Measurements from ENCODE around the gene CLEC4A. TPM values are rescaled to one million over a fixed set of nuclear protein-coding genes. Genes with fewer than 3 reads are reported as not detected.
A peak's percentile ranks its signal among the peaks of the same experiment; 100 is the strongest.

Gene CLEC4A
- 0.90 and 1.5 TPM in 2 replicates for total RNA-seq (2013; cell fraction: nucleolus; rRNA removed)
- total RNA-seq (2014; rRNA removed): 0.27 and 0.62 TPM in 2 replicates
- total RNA-seq (2014; rRNA removed; fragmentation: Illumina TruSeq; extraction: Trizol): 0.72 and 0.74 TPM in 2 replicates
- total RNA-seq (2021): 0.58 and 1.5 TPM in 2 replicates
- polyA plus RNA-seq (2011; ENCODE audit: low read depth): 16.3 TPM
- polyA plus RNA-seq (2011; rRNA removed): 1.3 and 1.7 TPM in 2 replicates
- 0.32 and 0.97 TPM in 2 replicates for polyA plus RNA-seq (2011; cell fraction: cytosol; rRNA removed)
- polyA plus RNA-seq (2011; cell fraction: nucleus; rRNA removed): 2.1 and 2.7 TPM in 2 replicates
- 4.1 and 4.7 TPM in 2 replicates for polyA plus RNA-seq (2012)
- 0.44 and 0.88 TPM in 2 replicates for polyA plus RNA-seq (2014; fragmentation: Illumina TruSeq; extraction: Trizol)
- polyA plus RNA-seq (2014; fragmentation: Nextera tagmentation; extraction: Ambion mirVana): 1 to 10 TPM; 1.9 to 2.1 TPM
- 1.0 and 1.2 TPM in 2 replicates for polyA plus RNA-seq (2014; rRNA removed)
- under 1 TPM; 0.84 to 0.91 TPM for polyA plus RNA-seq (2016; fragmentation: Nextera tagmentation; extraction: Ambion mirVana)
- 1.1 TPM in 1 of 2 replicates, not detected in the other for polyA minus RNA-seq (2011; rRNA and poly(A)+ RNA removed)
- polyA minus RNA-seq (2011; cell fraction: cytosol; rRNA and poly(A)+ RNA removed): not detected in 2 replicates
- 0.36 and 0.86 TPM in 2 replicates for polyA minus RNA-seq (2011; cell fraction: nucleus; rRNA and poly(A)+ RNA removed)
- Bru-seq, nascent RNA: percentile 63 among the genes with signal in this experiment
- percentile 86 among the genes with signal in this experiment for BruChase-seq, experiment 1, labeled RNA remaining after a 6-hour chase
- percentile 77 among the genes with signal in this experiment for BruChase-seq, experiment 2, labeled RNA remaining after a 2-hour chase
- long read RNA-seq, experiment 1: 0 reads
- long read RNA-seq, experiment 2: 0 reads

GRCh38 chr12:8123124-8123912 lies at the start of gene CLEC4A:
CLEC4A (plus strand) TSS chr12:8123617; CDS start chr12:8123879, 262 bp downstream.
- ChIA-PET SMC1A (ENCODE audit: uncharacterized antibody, unreplicated experiment) (no interaction called here), RAD21 (ENCODE audit: unreplicated experiment) (no interaction called here), CTCF (interaction anchor here (0.9 to 1.3 kb wide), 2 partner anchors 14 to 108 kb away, joined by 3 to 5 read pairs; no protein-coding TSS in a partner anchor), POLR2A (no interaction called here)
- Histone ChIP-seq H3K9ac (ENCODE audit: control insufficient read depth, insufficient read depth, low read length) (no peak within 1 kb of the TSS), H3K36me3 (ENCODE audit: control insufficient read depth in 2 of 2, insufficient read depth in 2 of 2, low read length in 1 of 2) (no peaks in the 10 kb centered on the region), H3K4me1 (ENCODE audit: control insufficient read depth, insufficient read depth, low read length) (peaks cover 6% of the 10 kb centered on the region; the same call in 1 of the 2 replicates), H3K27ac (ENCODE audit: control insufficient read depth, insufficient read depth) (peak within 1 kb of the TSS; percentile 35), H2AFZ (ENCODE audit: control insufficient read depth, low read depth, low read length) (peak within 1 kb of the TSS; percentile 70), H3K4me2 (ENCODE audit: control insufficient read depth, insufficient read depth) (peak within 1 kb of the TSS; percentile 28), H4K20me1 (ENCODE audit: control insufficient read depth, insufficient read depth) (no peaks in the 10 kb centered on the region), H3K27me3 (replicated peaks in 1 of 2; ENCODE audit: control insufficient read depth in 2 of 2, insufficient read depth in 2 of 2, low read length in 1 of 2) (no peaks in the 10 kb centered on the region), H3K4me3 (peak within 1 kb of the TSS; percentile 61; the same call in 1 of the 2 replicates), H3K9me3 (replicated peaks; ENCODE audit: control insufficient read depth, insufficient read depth, low read length) (no peaks in the 10 kb centered on the region), H3K79me2 (ENCODE audit: control insufficient read depth, insufficient read depth, low read length) (no peaks in the 10 kb centered on the region)
- in situ Hi-C loops (cut with MboI): loop anchor here (25.0 kb wide), 1 partner anchor 264 kb away; no protein-coding TSS in a partner anchor
- ATAC-seq (no peak), FAIRE-seq (no peak), DNase-seq (ENCODE audit: low read depth, low spot score) (no peak)
- no TSS peak for BruUV-seq (replicated peaks)
- intact Hi-C loops (cut with micrococcal nuclease; ENCODE audit: unreplicated experiment): no loop called here
- TF ChIP-seq RUNX3 (IDR thresholded peaks at IDR 0.05; ENCODE audit: low read length) (peak; percentile 61), ZBED1 (IDR thresholded peaks at IDR 0.05; ENCODE audit: borderline replicate concordance) (no peak)
- WGBS (ENCODE audit: insufficient coverage, insufficient replicate concordance, low lambda C conversion rate, missing lambda C conversion rate): 40% methylated on average over 5 of the region's 5 CpGs
